IPS-15b (cell line): ENCODE data around the gene SEC31A.
"Not testable (repeated sequence)": the region's sequence is repeated elsewhere in the genome, so short reads cannot be mapped to it uniquely, and the experiment has no call there.

ENCODE experiments used
- H3K27me3 ChIP-seq: one replicate; pipeline ENCODE4 v1.6.1; 2013; ENCODE audit warnings: low read length; ENCODE audit not compliant: control insufficient read depth, insufficient read depth
- H3K36me3 ChIP-seq: one replicate; pipeline ENCODE4 v1.6.1; 2013; ENCODE audit warnings: low read length; ENCODE audit not compliant: control insufficient read depth, insufficient read depth
- H3K4me1 ChIP-seq: one replicate; pipeline ENCODE4 v1.6.1; 2013; ENCODE audit warnings: mild to moderate bottlenecking, low read length; ENCODE audit not compliant: control insufficient read depth, insufficient read depth
- H3K4me3 ChIP-seq: one replicate; pipeline ENCODE4 v1.5.1; 2013; ENCODE audit warnings: low read depth, low read length
- H3K9ac ChIP-seq: one replicate; pipeline ENCODE4 v1.6.1; 2013; ENCODE audit warnings: low read depth, mild to moderate bottlenecking, low read length
- H3K9me3 ChIP-seq: one replicate; pipeline ENCODE4 v1.6.1; 2013; ENCODE audit warnings: mild to moderate bottlenecking, low read length; ENCODE audit not compliant: control insufficient read depth, insufficient read depth

SEC31A gene

GRCh38 chr4:82891707-82892466 lies 934 bp upstream of the SEC31A start:
- Histone ChIP-seq H3K9me3 (no peaks in the 10 kb centered on the region), H3K36me3 (peaks cover 13% of the 10 kb centered on the region), H3K27me3 (no peaks in the 10 kb centered on the region), H3K4me3 (peak overlapping the region; percentile 96), H3K4me1 (peaks cover 3% of the 10 kb centered on the region), H3K9ac (peak overlapping the region; percentile 94)

- H3K4me1 ChIP-seq = peaks cover 3% of the 10 kb centered on the region
- H3K4me3 ChIP-seq = peak overlapping the region; percentile 96
- H3K9ac ChIP-seq = peak overlapping the region; percentile 98
- no peaks in the 10 kb centered on the region for H3K27me3 ChIP-seq
- peaks cover 13% of the 10 kb centered on the region for H3K36me3 ChIP-seq
- no peaks in the 10 kb centered on the region for H3K9me3 ChIP-seq
These were observed 439 bp downstream of the SEC31A start for GRCh38 chr4:82890528-82890900.

- peak overlapping the region; percentile 98 for H3K9ac ChIP-seq
- H3K4me3 ChIP-seq = peak overlapping the region; percentile 96
- peaks cover 3% of the 10 kb centered on the region for H3K4me1 ChIP-seq
- no peaks in the 10 kb centered on the region for H3K27me3 ChIP-seq
- H3K9me3 ChIP-seq = no peaks in the 10 kb centered on the region
- H3K36me3 ChIP-seq = peaks cover 7% of the 10 kb centered on the region
These were observed 1.7 kb downstream of the SEC31A start for GRCh38 chr4:82889287-82889686.

GRCh38 chr4:82886147-82886942 lies 4.6 kb downstream of the SEC31A start:
- H3K4me1 ChIP-seq = peaks cover 3% of the 10 kb centered on the region
- H3K9me3 ChIP-seq = no peaks in the 10 kb centered on the region
- H3K36me3 ChIP-seq = no peaks in the 10 kb centered on the region
- no peaks in the 10 kb centered on the region for H3K27me3 ChIP-seq
- H3K4me3 ChIP-seq = no peak overlapping the region
- no peak overlapping the region for H3K9ac ChIP-seq

GRCh38 chr4:82885410-82885809 lies 5.5 kb downstream of the SEC31A start:
- no peak overlapping the region for H3K4me3 ChIP-seq
- H3K4me1 ChIP-seq = peaks cover 3% of the 10 kb centered on the region

GRCh38 chr4:82868572-82868971 lies 22.4 kb downstream of the SEC31A start:
- H3K4me3 ChIP-seq = no peak overlapping the region
- no peak overlapping the region for H3K9ac ChIP-seq
- H3K36me3 ChIP-seq = peaks cover 36% of the 10 kb centered on the region
- no peaks in the 10 kb centered on the region for H3K27me3 ChIP-seq
- H3K4me1 ChIP-seq = no peaks in the 10 kb centered on the region
- no peaks in the 10 kb centered on the region for H3K9me3 ChIP-seq

More at GRCh38 chr4:82885410-82885809, 5.5 kb downstream of the SEC31A start:
- Histone ChIP-seq H3K9me3 (no peaks in the 10 kb centered on the region), H3K9ac (no peak overlapping the region), H3K27me3 (no peaks in the 10 kb centered on the region), H3K36me3 (peaks cover 2% of the 10 kb centered on the region)

- Histone ChIP-seq H3K4me3 (no peak overlapping the region), H3K36me3 (peaks cover 36% of the 10 kb centered on the region), H3K9me3 (no peaks in the 10 kb centered on the region), H3K4me1 (no peaks in the 10 kb centered on the region), H3K27me3 (no peaks in the 10 kb centered on the region), H3K9ac (no peak overlapping the region)
These were observed 24.1 kb downstream of the SEC31A start for GRCh38 chr4:82866706-82867385.

- not testable (repeated sequence) for H3K4me1 ChIP-seq, H3K9me3 ChIP-seq, H3K9ac ChIP-seq, H3K27me3 ChIP-seq, H3K4me3 ChIP-seq
- peaks cover 33% of the 10 kb centered on the region for H3K36me3 ChIP-seq
These were observed 24.9 kb downstream of the SEC31A start for GRCh38 chr4:82866033-82866432.

GRCh38 chr4:82865592-82865991 lies 25.4 kb downstream of the SEC31A start:
- Histone ChIP-seq H3K4me3 (no peak overlapping the region), H3K9me3 (no peaks in the 10 kb centered on the region), H3K9ac (no peak overlapping the region), H3K27me3 (no peaks in the 10 kb centered on the region), H3K36me3 (peaks cover 29% of the 10 kb centered on the region), H3K4me1 (no peaks in the 10 kb centered on the region)

- Histone ChIP-seq H3K4me3 (no peak overlapping the region), H3K9ac (no peak overlapping the region), H3K36me3 (peaks cover 32% of the 10 kb centered on the region), H3K9me3 (no peaks in the 10 kb centered on the region), H3K27me3 (no peaks in the 10 kb centered on the region), H3K4me1 (no peaks in the 10 kb centered on the region)
These were observed 26.5 kb downstream of the SEC31A start for GRCh38 chr4:82864336-82864979.

GRCh38 chr4:82861529-82861928 lies 29.4 kb downstream of the SEC31A start:
- no peaks in the 10 kb centered on the region for H3K4me1 ChIP-seq
- H3K4me3 ChIP-seq = no peak overlapping the region
- H3K36me3 ChIP-seq = peaks cover 25% of the 10 kb centered on the region
- no peak overlapping the region for H3K9ac ChIP-seq
- no peaks in the 10 kb centered on the region for H3K9me3 ChIP-seq
- H3K27me3 ChIP-seq = no peaks in the 10 kb centered on the region
